AG09309 (cell line): ENCODE measurements around the gene TBXAS1.
A peak's percentile ranks its signal among the peaks of the same experiment; 100 is the strongest.
"Not testable (repeated sequence)": the region's sequence is repeated elsewhere in the genome, so short reads cannot be mapped to it uniquely, and the experiment has no call there.

Experiments used
- DNase-seq: peaks from one replicate; pipeline ENCODE4 v3.0.0-alpha.2; 2010; ENCODE audit warnings: low read depth
- H3K4me3 ChIP-seq: 2 replicates; pipeline ENCODE4 v1.5.1; 2011; ENCODE audit warnings: mild to moderate bottlenecking, low read depth, low read length, moderate library complexity; ENCODE audit not compliant: control insufficient read depth
- CTCF ChIP-seq: IDR thresholded peaks from 2 replicates; pipeline ENCODE4 v1.5.1; 2011; ENCODE audit warnings: mild to moderate bottlenecking, low read depth, low read length, inconsistent platforms; ENCODE audit not compliant: insufficient read depth, control insufficient read depth; ENCODE audit errors: missing control alignments

The TBXAS1 gene

GRCh38 chr7:139923090-139923489 lies 94.0 kb downstream of the TBXAS1 start:
- no peak for DNase-seq
- H3K4me3 ChIP-seq: no peak overlapping the region
- no peak for TF ChIP-seq CTCF

GRCh38 chr7:139924461-139924860 lies 95.4 kb downstream of the TBXAS1 start:
- no peak overlapping the region for H3K4me3 ChIP-seq
- no peak for DNase-seq
- no peak for TF ChIP-seq CTCF

- not testable (repeated sequence) for H3K4me3 ChIP-seq, DNase-seq
Observed at GRCh38 chr7:139929221-139929620, 100.2 kb downstream of the TBXAS1 start.

GRCh38 chr7:139930286-139930965 lies 101.4 kb downstream of the TBXAS1 start:
- DNase-seq: no peak
- H3K4me3 ChIP-seq: no peak overlapping the region
- no peak for TF ChIP-seq CTCF

GRCh38 chr7:139931190-139931934 lies 102.3 kb downstream of the TBXAS1 start:
- no peak for TF ChIP-seq CTCF
- DNase-seq: no peak
- H3K4me3 ChIP-seq: no peak overlapping the region

GRCh38 chr7:139932531-139932930 lies 103.5 kb downstream of the TBXAS1 start:
- no peak overlapping the region for H3K4me3 ChIP-seq
- TF ChIP-seq CTCF: no peak
- no peak for DNase-seq

GRCh38 chr7:139936760-139937310 lies 107.8 kb downstream of the TBXAS1 start:
- no peak overlapping the region for H3K4me3 ChIP-seq
- peak; percentile 39 for DNase-seq
- TF ChIP-seq CTCF: no peak
